Inferior parietal cortex (tissue), 1 donor: Measurements from ENCODE around the gene PPP2R5D.
A peak's percentile ranks its signal among the peaks of the same experiment; 100 is the strongest.

ENCODE experiments used
- DNase-seq: peaks from one replicate; pipeline ENCODE4 v3.0.0-alpha.2; 2016; ENCODE audit errors: extremely low spot score

PPP2R5D gene

GRCh38 chr6:42963179-42963854 is 21.1 kb upstream of the PPP2R5D start:
- DNase-seq, result no peak

- no peak for DNase-seq
These were observed 20.3 kb upstream of the PPP2R5D start for GRCh38 chr6:42963855-42964605.

- DNase-seq, result no peak
These were observed 17.8 kb upstream of the PPP2R5D start for GRCh38 chr6:42966571-42966970.

DNA sequence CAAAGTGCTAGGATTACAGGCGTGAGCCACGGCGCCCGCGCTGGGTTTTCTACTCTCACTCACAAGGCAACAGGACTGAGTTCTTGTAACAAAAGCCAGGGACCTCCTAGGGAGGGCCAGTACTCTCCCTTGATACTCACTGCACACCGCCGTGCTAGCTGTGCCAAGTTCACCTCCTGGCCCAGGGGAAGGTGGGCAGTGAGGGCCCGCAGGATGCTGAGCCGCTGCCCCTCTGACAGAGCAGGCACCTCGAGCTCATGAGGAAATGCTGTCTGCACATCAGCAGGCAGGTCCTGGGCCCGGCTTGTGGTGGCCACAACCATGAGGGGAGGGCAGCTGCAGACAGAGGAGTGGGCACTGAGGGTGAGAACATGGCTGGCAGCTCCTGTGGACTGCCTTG is 17.1 kb upstream of the PPP2R5D start:
- DNase-seq, result no peak

DNA sequence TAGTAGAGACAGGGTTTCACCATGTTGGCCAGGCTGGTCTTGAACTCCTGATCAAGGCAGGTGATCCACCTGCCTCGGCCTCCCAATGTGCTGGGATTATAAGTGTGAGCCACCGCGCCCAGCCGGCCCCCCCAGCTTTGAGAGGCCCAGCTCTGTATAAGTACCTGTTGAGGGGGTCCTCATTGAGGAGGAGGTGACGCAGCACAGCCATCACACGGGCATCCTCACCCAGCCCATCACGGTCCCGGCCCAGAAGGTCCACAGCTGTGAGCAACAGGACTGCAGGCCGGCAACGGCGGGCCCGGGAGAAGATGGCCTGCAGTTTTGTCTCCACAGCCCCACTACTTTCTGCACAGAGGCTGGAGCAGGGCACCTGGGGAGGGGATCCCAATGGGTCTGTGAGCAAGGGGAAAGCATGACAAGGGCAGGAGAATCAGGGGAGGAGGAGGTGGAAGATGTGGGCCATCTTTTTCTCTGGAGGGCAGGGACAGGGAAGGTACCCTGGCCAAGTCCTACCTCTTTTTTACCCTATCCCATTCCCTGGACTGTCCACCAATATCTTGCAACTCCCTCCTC is 16.2 kb upstream of the PPP2R5D start:
- DNase-seq, result no peak

- DNase-seq, result no peak
These were observed 15.6 kb upstream of the PPP2R5D start for GRCh38 chr6:42968783-42969182.

DNA sequence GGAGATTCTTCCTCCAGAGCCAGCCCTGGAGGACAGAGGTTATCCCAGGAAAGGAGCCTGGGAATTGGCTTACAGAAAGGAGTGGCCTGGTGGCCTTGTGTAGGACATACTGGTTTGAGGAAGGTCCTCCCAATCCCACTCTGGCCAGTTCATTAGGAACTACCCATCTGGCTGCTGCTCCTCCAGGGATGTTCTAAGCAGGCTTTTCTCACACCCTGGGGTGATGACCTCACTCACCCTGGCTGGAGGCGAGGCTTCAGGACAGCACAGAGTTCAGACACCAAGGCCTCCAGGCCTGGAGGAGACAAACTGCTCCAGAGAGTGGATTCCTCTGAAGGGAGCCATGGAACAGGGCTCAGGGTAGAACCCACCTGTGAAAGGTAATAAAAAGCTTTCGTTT is 14.9 kb upstream of the PPP2R5D start:
- no peak for DNase-seq

DNA sequence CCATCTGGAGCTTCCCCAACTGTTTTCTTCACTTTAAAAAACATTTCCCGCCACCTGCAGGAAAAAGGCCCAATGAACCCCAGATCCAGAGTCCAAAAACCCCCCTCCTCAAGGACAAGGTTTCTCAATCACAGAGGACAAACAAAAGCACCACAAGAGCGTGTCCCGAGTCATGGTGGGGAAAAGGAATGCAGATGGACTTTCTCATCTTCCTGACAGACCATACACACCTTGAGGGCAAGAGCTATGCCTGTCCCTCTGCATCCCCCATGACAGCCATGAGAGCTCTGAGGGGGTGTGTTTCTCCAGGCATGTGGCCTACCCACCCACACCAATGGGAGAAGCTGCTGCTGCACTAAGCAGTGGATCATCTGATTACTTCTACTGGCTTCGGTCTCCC is 14.4 kb upstream of the PPP2R5D start:
- no peak for DNase-seq

DNA sequence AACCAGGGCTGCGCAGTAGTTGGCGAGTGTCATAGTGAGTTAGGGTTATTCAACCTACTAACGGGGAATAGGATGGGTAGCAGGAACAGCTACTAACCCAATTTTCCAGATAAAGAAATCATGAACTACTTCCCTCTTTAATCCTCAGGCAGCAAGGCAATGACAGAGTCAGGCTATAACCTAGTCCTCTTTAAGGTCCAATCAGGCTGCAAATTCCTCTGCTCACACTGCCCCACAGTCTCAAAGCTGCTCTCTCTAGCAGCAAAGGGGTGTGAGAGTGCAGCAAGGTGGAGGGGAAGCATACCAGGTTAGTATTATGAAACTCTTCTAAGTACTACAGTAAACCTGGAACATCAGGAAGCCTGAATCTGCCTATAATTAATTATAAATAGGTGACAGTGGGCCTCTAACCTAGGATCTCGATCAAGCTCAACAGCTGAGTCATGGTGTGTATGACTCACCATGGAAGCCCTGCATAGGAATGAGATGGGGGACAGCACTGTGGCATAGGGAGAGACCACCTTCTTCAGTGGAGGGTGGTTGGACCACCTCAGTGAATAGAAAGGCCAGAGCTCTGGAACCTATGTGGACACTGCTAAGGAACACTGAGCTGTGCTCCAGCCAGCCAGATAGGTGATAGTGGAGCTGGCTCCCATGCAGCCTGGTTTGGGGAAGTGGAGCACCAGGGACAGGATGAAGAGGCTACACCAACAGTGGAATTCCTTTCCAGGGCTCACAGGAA is 13.3 kb upstream of the PPP2R5D start:
- no peak for DNase-seq

DNA sequence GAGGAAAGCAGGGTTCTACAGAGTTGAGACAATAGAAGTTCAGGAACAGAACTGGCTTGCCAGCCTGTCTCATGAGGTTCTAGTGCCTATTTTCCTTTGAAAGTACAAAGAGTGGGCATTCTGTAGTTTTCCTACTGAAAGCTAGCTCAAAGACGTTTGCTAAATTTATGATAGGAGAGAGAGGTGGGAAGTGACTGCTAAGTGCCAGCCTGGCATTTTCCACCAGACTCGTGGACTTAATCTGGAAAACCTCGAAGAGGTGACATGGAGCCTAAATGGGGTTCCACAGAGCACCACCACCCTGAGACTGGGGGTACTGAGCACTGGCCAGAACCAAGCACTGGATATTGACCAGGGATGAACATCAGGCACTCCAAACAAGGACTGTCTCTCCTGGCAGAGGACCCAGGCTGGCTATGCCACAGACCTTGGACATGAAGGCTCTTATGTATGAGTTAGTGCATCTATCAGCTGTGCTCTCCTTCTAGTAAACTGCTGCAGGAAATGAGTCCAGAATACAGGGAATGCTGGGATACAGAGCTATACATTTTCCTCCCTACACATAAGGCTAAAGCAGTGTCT is 12.5 kb upstream of the PPP2R5D start:
- DNase-seq, result peak; percentile 45

DNA sequence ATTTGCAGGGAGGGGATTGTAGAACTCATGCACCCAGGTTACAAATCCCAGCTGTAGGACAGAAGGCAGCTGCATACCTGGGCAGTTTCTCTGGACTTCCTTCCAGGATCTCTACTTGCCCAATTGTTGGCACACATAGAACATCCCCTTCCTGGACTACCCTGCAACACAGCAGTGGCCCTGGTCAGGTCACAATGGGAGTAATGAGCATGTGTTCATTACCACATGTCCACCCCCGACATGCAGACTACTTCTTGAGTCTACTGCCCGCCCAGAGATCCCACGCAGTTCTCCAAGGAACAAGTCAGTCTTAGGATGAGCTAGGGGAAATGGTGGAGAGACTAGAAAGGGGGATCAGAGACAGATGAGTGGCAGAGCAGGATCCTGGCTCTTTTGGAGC is 10.4 kb upstream of the PPP2R5D start:
- no peak for DNase-seq

DNA sequence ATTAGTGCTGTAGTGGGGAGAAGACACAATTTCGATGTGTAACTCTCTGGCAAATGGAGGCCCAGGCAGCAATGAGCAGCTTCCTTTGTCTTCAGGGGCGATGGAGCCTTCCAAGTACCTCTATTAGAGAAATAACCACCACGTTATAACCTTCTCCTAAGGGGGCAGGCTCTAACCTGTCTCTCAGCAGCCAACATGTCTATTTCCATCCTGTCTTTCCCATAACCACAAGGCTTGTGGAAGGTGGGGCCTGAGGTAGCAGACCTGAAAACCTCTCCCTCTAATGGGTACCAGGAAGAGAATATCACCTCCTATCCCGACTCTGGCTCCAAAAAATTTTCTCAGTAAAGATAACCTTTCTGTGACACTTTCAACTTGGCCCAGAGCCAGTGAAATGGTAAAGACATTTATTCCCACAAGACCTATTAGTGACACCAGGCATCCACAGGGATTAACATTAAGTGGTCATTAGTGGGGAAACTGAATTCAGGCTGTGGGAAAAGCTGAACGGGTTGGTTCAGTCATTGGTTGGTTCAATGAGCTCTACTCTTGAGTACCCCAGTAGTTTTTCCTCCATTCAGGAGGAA is 9.4 kb upstream of the PPP2R5D start:
- no peak for DNase-seq

- DNase-seq, result no peak
These were observed 5.9 kb upstream of the PPP2R5D start for GRCh38 chr6:42978487-42978838.

DNA sequence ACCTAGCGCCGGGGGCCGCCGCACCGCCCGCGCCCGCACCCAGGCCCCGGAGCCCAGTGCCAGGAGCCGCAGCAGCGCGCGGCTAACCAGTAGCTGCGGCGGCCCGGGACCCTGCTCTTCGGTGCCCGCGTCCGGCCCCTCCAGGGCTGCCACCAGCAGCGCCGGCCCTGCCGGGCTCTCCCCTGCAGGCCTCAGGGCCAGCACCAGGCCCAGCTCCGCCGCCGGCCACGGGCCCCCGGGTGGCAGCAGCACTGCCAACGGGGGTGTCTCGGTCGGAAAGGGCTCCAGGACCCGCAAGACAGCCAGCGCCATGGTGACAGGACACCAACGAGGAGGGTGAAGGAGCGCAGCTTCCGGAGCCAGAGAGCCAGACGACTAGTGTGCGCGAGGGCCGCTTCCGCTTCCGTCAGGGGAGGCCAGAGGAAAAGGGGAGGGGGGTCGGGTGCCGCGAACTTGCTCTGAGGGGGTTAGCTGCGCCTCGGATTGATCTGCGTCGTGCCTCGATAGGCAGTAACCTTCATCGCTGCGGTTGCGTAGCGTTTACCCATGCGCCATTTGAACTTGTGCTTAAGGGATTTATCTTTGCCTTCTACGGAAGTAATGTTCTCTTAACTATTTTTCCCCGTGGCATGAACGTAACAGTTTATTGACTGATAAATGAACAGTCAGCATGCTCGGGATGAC is 5.4 kb upstream of the PPP2R5D start, which contains the start of gene PEX6:
PEX6 (minus strand) TSS at position 343 of the 684 bp plus-strand sequence; CDS start at position 312, 31 bp downstream.
- peak; percentile 92 for DNase-seq

DNA sequence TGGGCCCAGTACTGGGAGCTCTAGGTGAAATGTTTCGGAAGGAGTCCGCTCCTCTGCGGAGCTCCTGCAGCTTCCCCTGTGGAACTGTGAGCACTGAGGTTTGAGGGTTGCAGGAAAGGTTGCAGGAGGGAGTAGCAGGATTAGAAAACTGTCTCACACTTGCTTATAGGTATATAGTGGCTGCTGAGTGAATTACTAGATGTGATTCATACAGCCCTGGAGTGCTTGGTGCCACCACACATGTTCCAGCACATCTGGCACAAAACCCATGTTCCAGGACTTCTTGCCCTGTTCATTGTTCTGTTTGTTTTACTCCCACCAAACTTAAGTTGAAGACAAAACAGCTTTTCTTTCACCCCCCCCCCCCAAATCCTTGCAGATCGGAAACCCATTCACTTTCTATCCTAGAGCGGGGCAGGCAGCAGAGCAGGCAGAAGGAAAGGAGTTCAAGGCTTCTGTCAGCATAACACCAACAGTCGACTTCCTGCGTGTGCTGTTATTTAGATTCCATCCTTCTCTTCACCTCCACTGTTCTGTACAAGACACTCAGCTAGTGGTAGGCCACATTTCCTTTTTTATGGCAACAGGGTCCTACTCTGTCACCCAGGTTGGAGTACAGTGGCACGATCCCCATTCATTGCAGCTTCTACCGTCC is 4.7 kb upstream of the PPP2R5D start:
- no peak for DNase-seq

GRCh38 chr6:42981836-42982235 is 2.5 kb upstream of the PPP2R5D start:
- DNase-seq, result no peak

DNA sequence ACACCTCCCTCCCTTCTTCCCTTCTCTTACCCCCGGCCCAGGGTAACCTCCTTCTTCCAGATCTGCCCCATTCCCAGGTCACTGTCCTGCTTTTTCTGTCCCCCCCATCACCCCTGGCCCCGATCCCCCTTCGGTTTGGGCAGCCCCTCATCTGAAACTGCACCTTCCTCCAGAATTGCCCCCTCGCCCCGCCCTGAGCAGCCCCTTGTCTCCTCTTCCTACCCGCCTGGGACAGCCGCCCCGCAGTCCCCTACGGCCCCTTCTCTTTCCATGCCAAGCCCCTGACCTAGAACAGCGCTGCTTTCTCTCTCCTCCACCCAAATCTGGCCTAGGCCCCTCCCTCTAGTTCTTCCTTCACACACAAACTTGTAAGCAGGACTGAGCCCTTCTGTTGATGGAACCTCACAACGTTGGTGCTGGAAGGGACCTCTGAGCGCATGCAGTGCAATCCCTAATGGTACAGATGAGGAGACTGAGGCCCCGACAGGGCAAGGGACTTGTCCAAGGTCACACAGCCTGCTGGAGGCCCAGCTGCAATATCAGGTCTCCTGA is 630 bp downstream of the PPP2R5D start:
- no peak for DNase-seq

DNA sequence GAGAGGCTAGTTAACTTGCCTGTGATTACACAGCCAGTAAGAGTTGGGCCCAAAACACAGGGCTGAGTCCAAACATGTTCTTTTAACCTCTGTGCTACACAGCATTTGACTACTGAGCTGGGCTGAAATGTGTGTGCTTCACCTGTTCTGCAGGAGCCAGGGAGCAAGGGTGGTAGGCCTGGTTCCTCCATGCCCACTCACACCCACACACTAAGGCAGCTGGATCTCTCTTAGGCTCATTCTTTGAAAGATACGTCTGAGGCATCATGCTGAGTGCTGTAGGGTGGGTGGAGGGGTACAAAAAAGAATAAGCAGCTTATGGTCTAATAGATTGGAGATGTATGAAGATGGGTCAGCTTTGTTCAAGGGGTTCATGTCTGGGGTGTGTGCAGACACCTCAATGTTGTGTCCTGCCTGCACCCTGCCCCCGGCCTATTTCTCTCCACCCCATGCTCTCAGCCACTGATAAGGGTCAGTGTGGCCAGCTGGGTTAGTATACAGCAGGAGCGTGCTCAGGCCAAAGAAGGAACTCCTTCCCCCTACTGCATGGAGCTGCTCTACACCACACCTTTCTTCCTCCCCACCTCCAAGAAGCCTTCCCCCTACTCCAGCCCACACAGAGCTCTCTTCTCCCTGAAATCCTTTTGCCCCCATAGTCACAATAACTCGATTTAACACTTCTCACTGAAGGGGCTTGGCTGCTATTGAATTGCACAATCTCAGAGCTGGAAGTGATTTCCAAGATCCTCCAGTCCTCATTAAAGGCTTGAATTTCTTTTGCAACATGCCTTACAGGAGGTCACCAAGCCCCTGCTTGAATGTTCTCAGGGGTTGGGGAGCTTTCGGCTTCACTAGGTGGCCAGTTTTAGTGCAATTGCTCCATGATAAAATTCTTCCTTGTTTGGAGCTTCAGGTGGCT is 3.4 kb downstream of the PPP2R5D start:
- DNase-seq, result no peak

DNA sequence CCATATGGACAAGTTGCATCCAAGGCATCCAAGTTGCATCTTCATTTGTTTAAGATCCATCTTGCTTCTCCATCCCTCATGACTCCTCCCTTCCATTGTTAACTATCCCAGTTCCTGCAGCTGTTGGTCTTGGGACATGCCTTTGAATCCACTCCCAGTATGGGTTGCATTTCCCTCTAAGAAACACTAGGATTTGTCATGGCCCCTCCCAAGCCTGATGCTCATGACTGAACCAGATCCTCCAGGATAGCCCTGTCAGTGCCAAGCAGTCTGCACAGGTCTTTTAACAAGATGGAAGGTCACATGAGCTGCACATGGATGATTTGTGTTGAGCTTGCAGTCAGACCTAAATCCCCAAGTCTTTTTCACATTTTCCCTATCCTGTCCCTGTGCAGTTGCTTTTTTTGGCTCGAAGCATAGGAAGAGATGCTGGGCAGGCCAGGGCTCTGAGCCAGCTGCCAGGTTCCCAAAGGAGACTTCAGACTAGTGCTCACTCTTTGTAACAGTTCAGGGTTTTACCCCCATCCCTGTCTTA is 4.2 kb downstream of the PPP2R5D start:
- DNase-seq, result no peak
